Measurements from ENCODE around the gene EIF4G3.

EIF4G3 gene

GRCh38 chr1:21115098-21115760 is 61.5 kb downstream of the EIF4G3 start:
- H3F3A ChIP-seq (ENCODE audit: insufficient read depth, low read length) = no peaks in the 10 kb centered on the region
- no peaks in the 10 kb centered on the region for H3K9me3 ChIP-seq (ENCODE audit: low read length)
- H3K4me3 ChIP-seq (ENCODE audit: low read depth, low read length, poor library complexity, severe bottlenecking) = no peak overlapping the region
- no peaks in the 10 kb centered on the region for H3K27me3 ChIP-seq (ENCODE audit: insufficient read depth, low read length)
- H3K27ac ChIP-seq (ENCODE audit: low read depth, low read length, poor library complexity, severe bottlenecking) = no peak overlapping the region
- no peaks in the 10 kb centered on the region; the same call in 1 of the 2 replicates for H3K79me2 ChIP-seq (ENCODE audit: insufficient read depth, low read length)
- H3K9me2 ChIP-seq (ENCODE audit: low read depth, low read length) = no peaks in the 10 kb centered on the region
- H2AFZ ChIP-seq (ENCODE audit: low read length) = no peak overlapping the region
- H4K20me1 ChIP-seq (ENCODE audit: insufficient read depth, low read length) = no peaks in the 10 kb centered on the region
- TF ChIP-seq CTCF (IDR thresholded peaks at IDR 0.05; ENCODE audit: low read length) = no peak
- TF ChIP-seq EZH2 (IDR thresholded peaks at IDR 0.05; ENCODE audit: borderline replicate concordance, low read length) = no peak
- no peak overlapping the region for H3K9ac ChIP-seq (ENCODE audit: low read length)
- no peak overlapping the region for H3K4me2 ChIP-seq (ENCODE audit: low read length)
- peaks cover 4% of the 10 kb centered on the region; the same call in 1 of the 2 replicates for H3K36me3 ChIP-seq (ENCODE audit: insufficient read depth, low read length)
- no peaks in the 10 kb centered on the region for H3K4me1 ChIP-seq (ENCODE audit: insufficient read depth, low read length, severe bottlenecking)

DNA sequence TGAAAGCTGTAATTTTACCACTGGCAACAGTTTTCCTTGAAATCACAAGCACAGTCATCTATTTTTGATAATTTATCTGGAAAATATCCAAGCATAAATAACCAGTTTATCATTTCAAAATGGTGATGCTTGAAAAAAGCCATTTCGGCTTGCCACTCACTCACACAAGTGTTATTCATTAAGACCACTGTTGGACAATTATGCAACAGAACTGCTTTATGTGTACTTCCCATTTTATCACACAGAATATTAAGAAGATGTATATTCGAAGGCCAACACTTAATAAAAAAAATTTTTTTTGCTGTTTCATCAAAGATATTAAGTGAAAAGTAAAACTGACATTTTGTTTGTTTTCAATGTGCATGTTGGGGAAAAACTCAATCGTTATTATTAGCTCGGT is 62.3 kb downstream of the EIF4G3 start:
- Histone ChIP-seq H3K79me2 (ENCODE audit: insufficient read depth, low read length) (no peaks in the 10 kb centered on the region; the same call in 1 of the 2 replicates), H3K4me3 (ENCODE audit: low read depth, low read length, poor library complexity, severe bottlenecking) (no peak overlapping the region), H3K27me3 (ENCODE audit: insufficient read depth, low read length) (no peaks in the 10 kb centered on the region), H3K27ac (ENCODE audit: low read depth, low read length, poor library complexity, severe bottlenecking) (no peak overlapping the region), H3K4me1 (ENCODE audit: insufficient read depth, low read length, severe bottlenecking) (no peaks in the 10 kb centered on the region), H3K9ac (ENCODE audit: low read length) (no peak overlapping the region), H2AFZ (ENCODE audit: low read length) (no peak overlapping the region), H3K4me2 (ENCODE audit: low read length) (no peak overlapping the region), H3F3A (ENCODE audit: insufficient read depth, low read length) (no peaks in the 10 kb centered on the region), H3K9me3 (ENCODE audit: low read length) (no peaks in the 10 kb centered on the region), H4K20me1 (ENCODE audit: insufficient read depth, low read length) (no peaks in the 10 kb centered on the region), H3K36me3 (ENCODE audit: insufficient read depth, low read length) (peaks cover 4% of the 10 kb centered on the region; the same call in 1 of the 2 replicates), H3K9me2 (ENCODE audit: low read depth, low read length) (no peaks in the 10 kb centered on the region)
- TF ChIP-seq CTCF (IDR thresholded peaks at IDR 0.05; ENCODE audit: low read length) = no peak
- no peak for TF ChIP-seq EZH2 (IDR thresholded peaks at IDR 0.05; ENCODE audit: borderline replicate concordance, low read length)

DNA sequence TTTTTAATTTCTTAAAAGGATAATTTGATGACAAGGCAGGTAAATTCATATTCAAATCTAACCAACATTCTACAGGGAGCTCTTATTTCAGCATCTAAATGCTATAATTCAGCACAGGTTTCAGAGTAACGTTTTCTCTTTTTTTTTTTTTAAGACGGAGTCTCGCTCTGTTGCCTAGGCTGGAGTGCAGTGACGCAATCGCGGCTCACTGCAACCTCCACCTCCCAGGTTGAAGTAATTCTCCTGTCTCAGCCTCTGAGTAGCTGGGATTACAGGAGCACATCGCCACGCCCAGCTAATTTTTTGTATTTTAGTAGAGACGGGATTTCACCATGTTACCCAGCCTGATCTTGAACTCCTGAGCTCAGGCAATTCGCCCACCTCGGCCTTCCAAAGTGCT is 66.5 kb downstream of the EIF4G3 start:
- no peak overlapping the region for H3K9ac ChIP-seq (ENCODE audit: low read length)
- H2AFZ ChIP-seq (ENCODE audit: low read length) = no peak overlapping the region
- no peaks in the 10 kb centered on the region for H3K9me2 ChIP-seq (ENCODE audit: low read depth, low read length)
- no peaks in the 10 kb centered on the region for H4K20me1 ChIP-seq (ENCODE audit: insufficient read depth, low read length)
- no peaks in the 10 kb centered on the region for H3K4me1 ChIP-seq (ENCODE audit: insufficient read depth, low read length, severe bottlenecking)
- no peak overlapping the region for H3K4me3 ChIP-seq (ENCODE audit: low read depth, low read length, poor library complexity, severe bottlenecking)
- no peaks in the 10 kb centered on the region for H3K27me3 ChIP-seq (ENCODE audit: insufficient read depth, low read length)
- no peaks in the 10 kb centered on the region for H3F3A ChIP-seq (ENCODE audit: insufficient read depth, low read length)
- no peak overlapping the region for H3K27ac ChIP-seq (ENCODE audit: low read depth, low read length, poor library complexity, severe bottlenecking)
- TF ChIP-seq EZH2 (IDR thresholded peaks at IDR 0.05; ENCODE audit: borderline replicate concordance, low read length) (no peak), CTCF (IDR thresholded peaks at IDR 0.05; ENCODE audit: low read length) (no peak)
- H3K4me2 ChIP-seq (ENCODE audit: low read length) = no peak overlapping the region
- no peaks in the 10 kb centered on the region for H3K79me2 ChIP-seq (ENCODE audit: insufficient read depth, low read length)
- no peaks in the 10 kb centered on the region for H3K9me3 ChIP-seq (ENCODE audit: low read length)
- peaks cover 4% of the 10 kb centered on the region; the same call in 1 of the 2 replicates for H3K36me3 ChIP-seq (ENCODE audit: insufficient read depth, low read length)

Measured in OCI-LY1 (cell line).